DND-41 (cell line): ENCODE measurements around the gene PIGZ.

ENCODE experiments used
- ATAC-seq: fragments of 200-7000 bp; cut with Tn5 transposase; 3 replicates; pipeline ENCODE4 v1.9.1; 2021; ENCODE audit warnings: low read depth; ENCODE audit not compliant: insufficient read depth
- DNase-seq: peaks from one replicate; pipeline ENCODE4 v3.0.0-alpha.2; 2020
- H2AFZ ChIP-seq: 2 replicates; pipeline ENCODE4 v1.6.0; 2012; ENCODE audit warnings: low read depth, low read length
- H3K27ac ChIP-seq: 2 replicates; pipeline ENCODE4 v1.5.1; 2012; ENCODE audit warnings: low read length, inconsistent platforms
- H3K27me3 ChIP-seq: fragments of 200-600 bp; sonication (generic); 2 replicates; pipeline ENCODE4 v1.6.0; 2012; ENCODE audit warnings: low read length, mild to moderate bottlenecking, inconsistent platforms; ENCODE audit not compliant: insufficient read depth, poor library complexity
- H3K36me3 ChIP-seq: 2 replicates; pipeline ENCODE4 v1.5.1; 2012; ENCODE audit warnings: low read length, inconsistent platforms; ENCODE audit not compliant: insufficient read depth
- H3K4me1 ChIP-seq: 2 replicates; pipeline ENCODE4 v1.5.1; 2012; ENCODE audit warnings: mild to moderate bottlenecking, low read length; ENCODE audit not compliant: insufficient read depth
- H3K4me2 ChIP-seq: 2 replicates; pipeline ENCODE4 v1.6.0; 2012; ENCODE audit warnings: mild to moderate bottlenecking, moderate library complexity, low read length, inconsistent platforms; ENCODE audit not compliant: insufficient read depth
- H3K4me3 ChIP-seq, 2 experiments: fragments of 200-600 bp in 1 of 2; shearing (Covaris generic) in 1 of 2; 2 replicates each; pipeline ENCODE4 v1.5.1; 2012 to 2016; ENCODE audit warnings: inconsistent platforms in 2 of 2, low read length in 2 of 2, mild to moderate bottlenecking in 2 of 2, low read depth in 1 of 2, moderate library complexity in 1 of 2
- H3K79me2 ChIP-seq: 2 replicates; pipeline ENCODE4 v1.6.0; 2012; ENCODE audit warnings: low read length, inconsistent platforms; ENCODE audit not compliant: insufficient read depth
- H3K9ac ChIP-seq: 2 replicates; pipeline ENCODE4 v1.6.0; 2012; ENCODE audit warnings: low read depth, mild to moderate bottlenecking, inconsistent platforms, low read length, moderate library complexity
- H3K9me3 ChIP-seq: 2 replicates; pipeline ENCODE4 v1.5.1; 2012; ENCODE audit warnings: low read length, moderate library complexity, mild to moderate bottlenecking, inconsistent platforms; ENCODE audit not compliant: insufficient read depth, severe bottlenecking
- H4K20me1 ChIP-seq: 2 replicates; pipeline ENCODE4 v1.6.0; 2012; ENCODE audit warnings: low read length; ENCODE audit not compliant: insufficient read depth
- EZH2 ChIP-seq: IDR thresholded peaks from 3 replicates; pipeline ENCODE4 v1.6.1; 2012; ENCODE audit warnings: borderline replicate concordance, low read depth, mild to moderate bottlenecking, moderate library complexity, low read length, inconsistent platforms; ENCODE audit not compliant: severe bottlenecking
- TF ChIP-seq, protein P1 (sequence below): IDR thresholded peaks from 2 replicates; pipeline ENCODE4 v1.5.1; 2012; ENCODE audit warnings: borderline replicate concordance, low read length, moderate library complexity, mild to moderate bottlenecking; ENCODE audit not compliant: poor library complexity, severe bottlenecking; ENCODE audit errors: extremely low read depth

Gene PIGZ

DNA sequence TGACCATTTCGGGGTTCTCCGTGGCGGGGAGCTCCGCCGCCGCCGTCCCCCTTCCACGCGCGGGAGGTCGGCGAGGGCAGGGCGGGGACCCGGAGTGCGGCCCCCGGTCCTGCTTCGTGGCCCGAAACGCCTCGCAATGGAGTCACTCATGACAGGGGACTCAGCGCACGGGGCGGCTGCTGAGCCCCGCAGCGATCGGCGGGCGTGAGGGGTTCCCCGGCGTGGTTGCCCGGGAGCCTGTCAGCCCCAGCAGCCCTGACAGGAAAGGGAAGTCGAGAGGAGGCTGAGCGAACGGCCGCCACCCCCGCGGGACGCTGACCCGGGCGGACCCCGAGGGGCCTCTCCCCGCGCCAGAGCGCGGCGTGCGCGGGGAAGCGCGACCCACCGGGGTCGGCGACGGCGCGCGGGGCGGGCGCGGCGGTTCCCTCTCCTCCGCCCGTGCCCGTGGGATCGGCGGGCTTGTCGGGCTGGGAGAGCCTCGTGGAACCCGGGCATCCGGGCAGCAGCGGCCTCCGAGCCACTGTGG lies 564 bp upstream of the PIGZ start:
- H3K27ac ChIP-seq, result peak overlapping the region; percentile 55
- H2AFZ ChIP-seq, result peak overlapping the region; percentile 90
- peak overlapping the region; percentile 94 for H3K4me2 ChIP-seq
- TF ChIP-seq, protein P1, sequence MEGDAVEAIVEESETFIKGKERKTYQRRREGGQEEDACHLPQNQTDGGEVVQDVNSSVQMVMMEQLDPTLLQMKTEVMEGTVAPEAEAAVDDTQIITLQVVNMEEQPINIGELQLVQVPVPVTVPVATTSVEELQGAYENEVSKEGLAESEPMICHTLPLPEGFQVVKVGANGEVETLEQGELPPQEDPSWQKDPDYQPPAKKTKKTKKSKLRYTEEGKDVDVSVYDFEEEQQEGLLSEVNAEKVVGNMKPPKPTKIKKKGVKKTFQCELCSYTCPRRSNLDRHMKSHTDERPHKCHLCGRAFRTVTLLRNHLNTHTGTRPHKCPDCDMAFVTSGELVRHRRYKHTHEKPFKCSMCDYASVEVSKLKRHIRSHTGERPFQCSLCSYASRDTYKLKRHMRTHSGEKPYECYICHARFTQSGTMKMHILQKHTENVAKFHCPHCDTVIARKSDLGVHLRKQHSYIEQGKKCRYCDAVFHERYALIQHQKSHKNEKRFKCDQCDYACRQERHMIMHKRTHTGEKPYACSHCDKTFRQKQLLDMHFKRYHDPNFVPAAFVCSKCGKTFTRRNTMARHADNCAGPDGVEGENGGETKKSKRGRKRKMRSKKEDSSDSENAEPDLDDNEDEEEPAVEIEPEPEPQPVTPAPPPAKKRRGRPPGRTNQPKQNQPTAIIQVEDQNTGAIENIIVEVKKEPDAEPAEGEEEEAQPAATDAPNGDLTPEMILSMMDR, result no peak
- TF ChIP-seq EZH2, result peak; percentile 9
- H3K9me3 ChIP-seq, result no peaks in the 10 kb centered on the region
- peaks cover 27% of the 10 kb centered on the region for H3K4me1 ChIP-seq
- peak overlapping the region; percentile 60 to 77 for H3K4me3 ChIP-seq
- ATAC-seq (peak; percentile 49), DNase-seq (peak; percentile 54)
- H3K36me3 ChIP-seq, result peaks cover 17% of the 10 kb centered on the region; the same call in 1 of the 2 replicates
- H3K27me3 ChIP-seq, result no peaks in the 10 kb centered on the region
- no peaks in the 10 kb centered on the region; the same call in 1 of the 2 replicates for H3K79me2 ChIP-seq
- peak overlapping the region; percentile 86 for H3K9ac ChIP-seq
- H4K20me1 ChIP-seq, result peaks cover 5% of the 10 kb centered on the region; the same call in 1 of the 2 replicates

GRCh38 chr3:196967412-196968232 lies 1.0 kb downstream of the PIGZ start:
- Histone ChIP-seq H3K4me2 (peak overlapping the region; percentile 94), H3K9me3 (no peaks in the 10 kb centered on the region), H3K36me3 (peaks cover 17% of the 10 kb centered on the region; the same call in 1 of the 2 replicates), H3K27ac (no peak overlapping the region), H3K9ac (peak overlapping the region; percentile 86), H3K79me2 (no peaks in the 10 kb centered on the region; the same call in 1 of the 2 replicates), H3K27me3 (no peaks in the 10 kb centered on the region), H2AFZ (peak overlapping the region; percentile 90; the same call in 1 of the 2 replicates), H3K4me3 (peak overlapping the region; percentile 45 to 77; a peak in 3 of 4 replicates), H4K20me1 (peaks cover 5% of the 10 kb centered on the region; the same call in 1 of the 2 replicates), H3K4me1 (peaks cover 27% of the 10 kb centered on the region)
- DNase-seq, result no peak
- TF ChIP-seq EZH2, result no peak
- TF ChIP-seq, protein P1, result no peak
- no peak for ATAC-seq

DNA sequence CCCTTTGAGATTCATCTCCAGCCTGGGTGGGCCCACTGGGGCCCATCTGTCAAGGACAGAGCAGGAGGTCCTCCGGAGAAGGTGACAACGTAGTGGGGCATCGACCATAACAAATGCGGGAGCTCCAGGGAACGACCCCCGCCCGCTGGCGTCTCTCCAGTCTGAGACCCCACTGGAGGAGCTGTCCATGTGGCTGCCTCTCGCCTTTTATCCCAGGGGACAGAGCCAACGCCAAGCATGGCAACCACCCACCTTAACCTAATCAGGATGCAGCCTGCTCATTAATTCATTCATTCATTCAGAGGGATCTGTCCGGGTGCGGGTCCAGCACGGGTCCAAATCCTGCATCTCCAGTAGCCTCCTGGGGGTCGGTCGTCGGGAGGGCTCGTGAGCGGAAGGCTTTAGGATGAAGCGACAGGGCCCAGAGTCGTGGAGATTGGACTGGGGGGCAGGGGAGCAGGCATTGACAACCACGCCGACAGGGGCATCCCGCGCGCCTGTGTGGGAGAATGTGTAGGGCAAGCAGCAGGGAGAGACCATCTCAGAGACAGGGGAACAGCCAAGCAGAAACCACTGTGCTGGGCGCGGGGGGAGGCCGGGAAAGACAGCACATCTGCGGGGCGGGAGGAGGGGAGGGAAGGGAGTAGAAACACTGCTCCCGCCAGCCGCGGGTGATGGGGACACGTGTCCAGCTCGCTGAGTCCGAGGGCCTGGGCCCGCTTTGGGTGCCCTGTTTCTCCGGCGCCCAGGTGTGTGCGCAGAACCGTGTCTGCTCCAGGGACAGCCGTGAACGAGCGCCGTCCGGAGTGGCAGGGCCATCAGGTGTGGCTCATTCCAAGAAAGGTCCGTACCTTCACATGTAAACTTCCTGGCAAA lies 1.9 kb downstream of the PIGZ start:
- Histone ChIP-seq H3K27me3 (no peaks in the 10 kb centered on the region), H3K4me2 (no peak overlapping the region; the same call in 1 of the 2 replicates), H3K9me3 (no peaks in the 10 kb centered on the region), H3K27ac (no peak overlapping the region), H4K20me1 (peaks cover 5% of the 10 kb centered on the region; the same call in 1 of the 2 replicates), H2AFZ (no peak overlapping the region), H3K9ac (no peak overlapping the region), H3K4me3 (no peak overlapping the region), H3K36me3 (peaks cover 17% of the 10 kb centered on the region; the same call in 1 of the 2 replicates), H3K79me2 (no peaks in the 10 kb centered on the region; the same call in 1 of the 2 replicates), H3K4me1 (peaks cover 27% of the 10 kb centered on the region)
- DNase-seq, result no peak
- no peak for ATAC-seq
- TF ChIP-seq, protein P1, result no peak
- TF ChIP-seq EZH2, result no peak
